GM18520 (cell line): ENCODE measurements around the gene RAB6B.

Experiments
- ATAC-seq: cut with Tn5 transposase; IDR thresholded peaks from one replicate; pipeline ENCODE4 v1.9.1; 2021; ENCODE audit not compliant: unreplicated experiment

The RAB6B gene

DNA sequence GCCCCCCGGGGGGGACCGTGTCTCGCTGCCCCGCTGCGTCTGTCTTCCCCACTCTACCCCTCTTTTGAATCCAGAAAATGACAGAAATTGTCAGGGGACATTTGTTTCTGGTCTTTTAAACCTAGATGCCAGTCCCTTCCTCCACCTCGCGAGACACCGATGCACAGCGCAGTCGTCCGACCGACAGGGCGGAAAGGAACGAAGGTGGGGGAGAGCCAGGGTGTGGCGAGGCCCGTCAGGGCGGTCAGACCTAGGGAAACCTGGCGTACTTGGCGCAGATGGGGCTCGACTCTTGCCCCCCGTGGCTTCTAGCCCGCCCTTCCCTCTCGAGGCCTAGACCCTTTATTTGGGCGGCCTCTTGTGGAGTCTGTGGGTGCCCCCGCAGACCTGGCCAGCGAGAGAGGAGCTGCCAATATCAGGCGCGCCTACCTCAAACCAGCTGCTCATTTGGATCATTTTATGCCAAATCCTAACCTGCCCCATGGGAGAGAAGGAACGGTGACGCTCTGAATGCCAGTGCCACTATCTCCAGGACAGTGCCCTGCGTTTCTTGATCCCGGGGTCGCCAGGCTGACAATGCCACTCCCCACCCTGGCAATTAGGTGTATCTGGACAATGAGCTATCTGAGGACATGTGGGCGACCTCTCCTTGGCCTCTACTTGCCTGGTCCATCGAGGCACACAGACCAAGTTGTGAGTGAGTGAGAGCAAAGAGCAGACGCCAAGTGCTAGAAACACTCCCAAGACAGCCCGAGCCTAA is 500 bp upstream of the RAB6B start:
- ATAC-seq = no peak

GRCh38 chr3:133894353-133895207 is 1.1 kb downstream of the RAB6B start:
- no peak for ATAC-seq

DNA sequence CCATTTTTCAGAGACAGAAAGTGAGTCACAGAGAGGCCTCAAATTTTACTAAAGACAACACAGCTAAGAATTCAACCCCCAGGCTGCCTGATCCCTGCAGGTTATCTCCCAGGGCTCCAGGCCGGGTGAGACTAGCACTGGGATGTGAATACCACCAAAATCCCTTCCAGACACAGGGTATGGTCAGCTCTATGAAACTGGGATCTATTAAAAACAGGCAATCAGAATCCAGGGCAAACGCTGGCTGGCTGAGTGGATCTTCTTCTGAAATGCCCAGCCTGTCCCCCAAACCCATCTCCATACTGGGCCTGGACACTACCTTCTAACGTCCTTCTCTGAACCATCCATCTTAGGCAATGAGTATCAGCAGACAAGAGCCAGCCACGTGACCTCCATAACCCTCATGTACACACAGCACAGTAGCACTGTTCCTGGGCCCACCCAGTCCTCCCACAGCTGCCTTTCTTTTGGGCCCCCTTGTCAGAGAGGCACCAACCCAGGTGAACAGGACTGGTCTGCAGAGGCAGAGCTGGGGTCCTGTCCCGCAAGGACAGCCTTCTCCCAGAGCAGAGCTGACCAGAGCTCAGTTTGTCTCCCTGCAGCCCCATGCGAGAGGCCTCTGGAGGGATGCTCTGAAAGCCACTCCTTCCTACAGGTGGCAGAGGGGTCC is 1.9 kb downstream of the RAB6B start:
- no peak for ATAC-seq

DNA sequence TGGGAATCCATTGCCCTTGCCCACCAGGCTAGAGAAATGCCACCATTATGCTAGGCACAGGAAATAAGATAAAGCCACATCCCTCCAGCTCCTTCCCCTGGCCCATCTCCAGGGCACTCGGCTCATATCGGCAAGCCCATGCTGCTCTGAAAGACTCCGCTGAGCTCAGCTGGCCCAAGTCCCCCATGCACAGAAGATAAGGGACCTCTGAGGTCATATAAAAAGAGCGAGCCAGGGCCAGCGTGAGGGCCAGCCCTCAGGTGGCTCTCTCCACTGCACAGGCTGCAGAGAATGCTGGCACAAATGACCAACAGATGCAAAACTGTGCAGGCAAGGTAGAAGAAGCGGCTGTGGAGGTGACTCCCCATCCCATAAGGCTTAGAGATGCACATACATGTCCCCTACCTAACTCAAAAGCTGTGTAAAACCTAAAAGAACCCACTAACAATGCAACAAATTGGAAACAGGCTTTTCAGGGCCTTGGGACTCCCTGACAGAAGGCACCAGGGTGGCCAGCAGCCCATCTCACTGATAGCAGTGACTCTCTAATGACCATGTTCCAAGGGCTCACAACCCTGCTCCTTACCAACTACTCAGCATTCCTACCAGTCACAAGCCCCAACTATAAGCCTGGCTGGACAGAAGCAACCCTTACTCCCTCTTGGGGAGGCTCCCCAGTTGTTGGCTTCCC is 3.0 kb downstream of the RAB6B start:
- ATAC-seq = no peak

DNA sequence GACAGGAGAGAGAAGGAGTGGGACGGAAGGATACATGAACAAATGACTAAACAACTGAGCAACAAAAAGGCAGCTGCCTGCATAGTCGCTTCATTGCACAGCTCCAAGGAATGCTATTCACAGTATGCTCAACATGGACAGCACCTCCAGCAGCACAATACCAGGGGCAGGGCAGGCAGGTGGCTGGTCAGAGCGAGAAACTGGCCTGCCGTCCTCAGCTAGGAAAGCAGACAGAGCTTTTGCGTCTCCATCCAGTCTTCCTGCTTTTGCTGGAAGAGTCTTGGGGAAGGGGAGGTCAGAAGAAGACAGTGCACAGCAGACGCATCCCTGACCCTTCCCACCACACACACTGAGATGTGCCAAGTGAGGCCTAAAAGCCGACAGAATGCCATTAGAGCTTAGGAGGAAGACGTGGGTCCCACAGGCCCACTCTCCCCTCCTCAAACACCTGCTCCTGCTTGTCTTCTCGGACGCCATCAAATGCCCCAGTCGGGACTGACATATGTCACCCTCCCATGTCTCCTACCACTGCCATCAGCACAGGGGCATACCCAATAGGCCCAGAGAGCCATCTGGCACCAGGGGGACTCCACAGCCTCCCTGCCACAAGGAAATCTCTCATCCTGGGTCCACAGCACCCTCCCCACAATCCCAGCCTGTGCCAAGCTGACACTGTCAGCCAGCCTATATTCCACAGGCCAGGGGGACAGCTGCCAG is 3.9 kb downstream of the RAB6B start:
- no peak for ATAC-seq

- ATAC-seq = no peak
These were observed 4.6 kb downstream of the RAB6B start for GRCh38 chr3:133890972-133891644.

DNA sequence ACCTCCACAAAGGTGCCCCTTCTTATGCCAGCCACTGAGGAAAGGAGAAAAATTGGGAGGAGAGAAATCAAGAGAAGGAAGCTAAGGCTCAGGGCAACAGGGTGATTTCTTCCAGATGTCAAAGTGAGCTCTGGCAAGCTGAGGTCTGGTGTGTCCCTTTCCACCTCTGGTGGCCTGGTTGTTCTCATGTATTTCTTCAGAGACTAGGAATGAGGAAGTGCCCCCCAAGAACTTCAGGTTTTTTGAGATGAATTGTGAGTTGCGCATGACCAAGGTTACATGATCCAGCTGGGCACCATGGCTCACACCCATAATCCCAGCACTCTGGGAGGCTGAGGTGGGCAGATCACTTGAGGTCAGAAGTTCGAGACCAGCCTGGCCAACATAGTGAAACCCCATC is 5.6 kb downstream of the RAB6B start:
- ATAC-seq = no peak

- ATAC-seq = no peak
These were observed 6.8 kb downstream of the RAB6B start for GRCh38 chr3:133888726-133889340.

- ATAC-seq = no peak
These were observed 7.6 kb downstream of the RAB6B start for GRCh38 chr3:133887803-133888703.

DNA sequence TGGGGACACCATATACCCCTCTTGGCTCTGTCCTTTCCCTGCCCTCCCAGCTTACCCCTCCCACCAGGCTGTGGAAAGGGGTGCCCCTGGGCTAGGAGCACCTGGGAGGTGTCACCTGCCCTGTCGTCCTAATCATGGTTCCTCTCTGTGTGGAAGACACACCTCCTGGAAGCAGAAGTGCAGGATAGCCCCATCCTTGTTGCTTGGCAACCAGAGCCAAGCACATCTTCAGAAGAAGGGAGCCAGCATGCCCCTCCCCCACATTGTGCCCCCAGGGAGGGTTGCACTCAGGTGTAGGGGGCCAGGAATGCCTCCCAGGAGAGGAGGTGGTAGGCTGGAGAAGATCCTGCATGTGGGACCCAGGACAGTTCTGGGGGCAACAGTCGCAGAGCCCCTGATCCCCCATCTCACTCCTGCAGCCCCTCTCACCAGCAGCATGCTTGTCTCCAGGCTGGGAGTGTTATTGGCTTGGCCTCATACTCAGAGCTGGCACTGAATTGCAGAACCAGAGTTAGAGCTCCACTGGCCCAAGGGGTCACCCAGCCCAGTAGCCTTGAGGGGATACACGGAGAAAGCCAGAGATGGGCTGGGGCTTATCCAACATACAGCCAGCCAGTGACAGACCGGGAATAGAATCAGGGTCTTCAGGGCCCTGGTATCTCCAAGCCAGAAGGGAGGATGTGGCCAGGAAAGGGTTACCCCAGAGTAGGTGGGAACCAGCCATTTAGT is 8.4 kb downstream of the RAB6B start:
- no peak for ATAC-seq

DNA sequence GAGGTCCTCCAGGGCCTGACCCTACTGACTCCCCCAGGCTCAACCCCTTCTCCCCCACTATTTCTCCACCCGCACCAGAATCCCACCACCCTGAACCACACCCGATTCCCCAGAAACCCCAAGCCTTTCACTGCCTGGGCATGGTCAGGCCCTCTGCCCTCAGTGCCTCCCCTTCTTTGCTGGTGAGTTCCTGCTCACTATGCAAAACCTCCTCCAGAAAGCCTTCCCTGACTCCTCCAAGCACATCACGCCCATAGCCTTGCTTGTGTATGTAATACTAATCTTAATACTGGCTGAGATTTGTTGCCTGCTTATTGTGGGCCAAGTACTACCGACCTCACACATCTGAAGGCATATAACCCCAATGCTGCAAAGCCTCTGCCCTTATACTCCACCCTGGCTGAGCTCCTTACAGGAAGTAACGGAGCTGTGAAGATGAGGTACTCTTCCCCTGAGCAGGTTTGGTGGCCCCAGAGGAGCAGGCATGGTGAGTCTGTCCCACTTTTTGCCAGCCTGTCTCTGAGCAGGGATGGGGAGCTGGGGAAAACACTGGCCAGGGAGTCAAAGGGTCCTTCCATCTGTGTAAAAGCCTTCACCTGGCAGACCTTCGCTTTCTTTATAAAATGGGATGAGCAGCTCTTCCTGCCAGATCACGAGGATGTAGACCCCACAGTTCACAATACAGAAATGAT is 9.5 kb downstream of the RAB6B start:
- no peak for ATAC-seq

DNA sequence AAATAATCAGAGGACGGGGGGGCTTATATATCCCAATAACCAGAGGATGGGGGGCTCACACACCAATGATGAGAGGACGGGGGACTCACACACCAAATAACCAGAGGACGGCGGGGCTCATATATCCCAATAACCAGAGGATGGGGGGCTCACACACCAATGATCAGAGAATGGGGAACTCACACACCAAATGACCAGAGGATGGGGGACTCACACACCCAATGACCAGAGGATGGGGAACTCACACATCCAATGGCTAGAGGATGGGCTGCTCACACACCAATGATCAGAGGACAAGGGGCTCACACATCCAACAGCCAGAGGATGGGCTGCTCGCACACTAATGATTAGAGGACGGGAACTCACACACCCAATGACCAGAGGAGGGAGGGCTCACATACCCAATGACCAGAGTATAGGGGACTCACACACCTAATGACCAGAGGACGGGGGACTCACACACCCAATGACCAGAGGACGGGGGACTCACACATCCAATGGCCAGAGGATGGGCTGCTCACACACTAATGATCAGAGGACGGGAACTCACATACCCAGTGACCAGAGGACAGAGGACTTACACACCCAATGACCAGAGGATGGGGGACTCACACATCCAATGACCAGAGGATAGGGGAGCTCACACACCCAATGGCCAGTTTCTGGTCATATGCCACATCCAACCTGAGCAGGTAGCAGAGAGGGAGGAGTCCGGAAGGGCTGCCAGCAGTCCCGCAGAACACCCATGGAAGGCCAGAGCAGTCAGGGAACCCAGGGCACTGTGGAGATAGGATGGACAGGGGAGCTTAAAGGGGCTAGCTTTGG is 10.6 kb downstream of the RAB6B start:
- no peak for ATAC-seq

GRCh38 chr3:133884054-133884886 is 11.4 kb downstream of the RAB6B start:
- ATAC-seq = no peak

DNA sequence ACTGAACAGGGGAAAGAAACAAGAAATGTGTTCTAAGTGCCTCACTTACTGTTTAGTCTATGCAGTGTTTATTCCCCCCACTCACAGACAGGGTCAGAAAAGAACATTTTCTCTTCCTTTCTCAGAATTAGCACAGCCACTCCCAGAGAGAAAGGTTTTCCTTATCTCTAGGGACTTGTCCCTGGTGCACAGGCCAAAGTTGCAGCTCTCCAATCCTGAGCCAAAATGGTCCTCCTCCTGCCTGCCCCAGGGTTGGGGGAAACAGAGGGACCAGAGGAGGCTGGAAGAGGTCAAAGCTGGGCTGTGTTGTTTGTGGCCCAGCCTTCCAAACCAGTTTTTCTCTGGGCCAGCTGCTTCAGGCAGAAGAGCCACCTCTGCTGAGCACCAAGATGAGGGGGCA is 12.0 kb downstream of the RAB6B start:
- no peak for ATAC-seq

GRCh38 chr3:133882986-133883586 is 12.6 kb downstream of the RAB6B start:
- no peak for ATAC-seq
